HG02870 (cell line): ENCODE measurements around the gene CA10.

Experiments used
- ATAC-seq: cut with Tn5 transposase; IDR thresholded peaks from one replicate; pipeline ENCODE4 v1.9.1; 2021; ENCODE audit warnings: mild to moderate bottlenecking, moderate library complexity; ENCODE audit not compliant: unreplicated experiment

CA10 gene

GRCh38 chr17:51611585-51611984 is 546.9 kb downstream of the CA10 start:
- ATAC-seq: no peak

GRCh38 chr17:51610834-51611233 is 547.7 kb downstream of the CA10 start:
- ATAC-seq: no peak

GRCh38 chr17:51610155-51610554 is 548.4 kb downstream of the CA10 start:
- no peak for ATAC-seq

GRCh38 chr17:51608251-51608933 is 550.1 kb downstream of the CA10 start:
- ATAC-seq: no peak

- ATAC-seq: no peak
These were observed 551.0 kb downstream of the CA10 start for GRCh38 chr17:51607512-51607911.

- no peak for ATAC-seq
These were observed 554.1 kb downstream of the CA10 start for GRCh38 chr17:51604299-51605020.

GRCh38 chr17:51601622-51602261 is 556.8 kb downstream of the CA10 start:
- ATAC-seq: no peak

- no peak for ATAC-seq
These were observed 559.7 kb downstream of the CA10 start for GRCh38 chr17:51598824-51599223.

GRCh38 chr17:51597345-51597744 is 561.2 kb downstream of the CA10 start:
- no peak for ATAC-seq

GRCh38 chr17:51595826-51596398 is 562.6 kb downstream of the CA10 start:
- ATAC-seq: no peak

- no peak for ATAC-seq
These were observed 568.4 kb downstream of the CA10 start for GRCh38 chr17:51590071-51590656.

GRCh38 chr17:51588063-51588462 is 570.5 kb downstream of the CA10 start:
- no peak for ATAC-seq

GRCh38 chr17:51587516-51587915 is 571.0 kb downstream of the CA10 start:
- ATAC-seq: no peak

GRCh38 chr17:51585514-51586104 is 572.9 kb downstream of the CA10 start:
- ATAC-seq: no peak

GRCh38 chr17:51580869-51581268 is 577.6 kb downstream of the CA10 start:
- no peak for ATAC-seq
